SIG-M5 treated with dmso at 0.1 percent for 504 hours (cell line): ENCODE measurements around the gene PISD.

Experiments
- DNase-seq: peaks from one replicate; lab custom pipeline; 2025; ENCODE audit not compliant: unreplicated experiment; lab: John Stamatoyannopoulos, UW

The PISD gene

GRCh38 chr22:31652911-31653684 lies 8.9 kb downstream of the PISD start:
- DNase-seq, result no peak

DNA sequence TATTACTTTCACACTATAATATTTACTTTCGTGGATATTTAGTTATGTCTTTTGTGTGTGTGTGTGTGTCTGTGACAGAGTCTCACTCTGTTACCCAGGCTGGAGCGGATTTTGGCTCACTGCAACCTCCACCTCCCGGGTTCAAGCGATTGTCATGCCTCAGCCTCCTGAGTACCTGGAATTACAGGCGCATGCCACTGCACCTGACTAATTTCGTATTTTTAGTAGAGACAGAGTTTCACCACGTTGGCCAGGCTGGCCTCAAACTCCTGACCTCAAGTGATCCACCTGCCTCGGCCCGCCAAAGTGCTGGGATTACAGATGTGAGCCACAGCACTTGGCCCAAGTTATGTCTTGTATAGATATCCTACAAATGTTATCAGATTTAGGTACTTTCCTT lies 9.9 kb downstream of the PISD start:
- DNase-seq, result no peak

DNA sequence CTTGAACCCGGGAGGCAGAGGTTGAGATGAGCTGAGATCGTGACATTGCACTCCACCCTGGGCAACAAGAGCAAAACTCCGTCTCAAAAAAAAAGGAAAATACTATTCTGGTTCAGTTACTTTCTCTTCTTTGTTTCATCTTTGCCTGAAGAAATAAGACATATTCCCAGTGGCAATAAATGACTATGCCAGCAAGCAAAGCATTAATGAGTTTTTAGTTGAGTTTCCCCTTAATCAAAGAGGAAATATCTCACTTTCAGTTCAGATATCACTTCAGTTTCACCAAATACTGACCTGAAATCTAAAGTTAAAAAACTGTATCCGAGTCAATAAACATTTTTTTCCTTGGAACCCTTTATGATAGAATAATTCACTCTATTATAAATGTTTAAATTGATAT lies 10.4 kb downstream of the PISD start:
- DNase-seq, result no peak

GRCh38 chr22:31650391-31650790 lies 11.6 kb downstream of the PISD start:
- DNase-seq, result no peak

DNA sequence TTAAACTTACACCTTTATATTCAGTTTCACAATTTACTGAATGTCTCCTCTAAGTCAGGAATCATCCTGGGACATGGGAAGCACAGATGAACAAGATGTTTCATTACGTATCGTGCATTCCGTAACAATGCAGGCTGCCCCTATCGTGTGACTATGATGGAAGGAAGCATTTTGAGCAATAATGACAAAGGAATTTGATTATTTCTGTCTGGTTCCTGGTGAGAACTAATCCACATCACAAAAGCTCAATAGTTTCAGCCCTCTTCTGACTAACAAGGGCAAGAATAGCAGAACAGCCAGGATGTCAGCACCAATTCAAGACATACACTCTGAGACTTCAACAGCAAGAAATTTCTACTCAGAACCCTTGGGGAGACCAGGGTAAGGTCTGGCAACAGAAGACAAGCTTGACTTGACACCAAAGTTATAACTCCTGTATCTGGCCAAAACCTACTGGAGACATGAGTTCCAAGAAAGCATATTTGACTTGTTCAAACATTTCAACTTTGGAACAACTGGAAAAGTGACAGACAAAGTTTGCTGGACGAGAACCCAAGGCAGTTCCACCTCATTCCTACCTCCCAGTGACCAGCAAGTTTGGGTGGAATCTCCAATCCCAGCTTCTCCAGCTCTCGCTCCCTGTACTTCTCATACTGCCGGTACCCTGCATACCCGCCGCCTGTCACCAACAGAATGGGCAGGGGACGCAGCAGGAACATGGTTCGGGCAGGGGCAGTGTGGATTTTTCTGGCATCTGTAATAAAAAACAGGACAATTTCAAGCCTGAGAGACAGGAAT lies 14.3 kb downstream of the PISD start:
- no peak for DNase-seq

GRCh38 chr22:31647066-31647465 lies 14.9 kb downstream of the PISD start:
- no peak for DNase-seq

DNA sequence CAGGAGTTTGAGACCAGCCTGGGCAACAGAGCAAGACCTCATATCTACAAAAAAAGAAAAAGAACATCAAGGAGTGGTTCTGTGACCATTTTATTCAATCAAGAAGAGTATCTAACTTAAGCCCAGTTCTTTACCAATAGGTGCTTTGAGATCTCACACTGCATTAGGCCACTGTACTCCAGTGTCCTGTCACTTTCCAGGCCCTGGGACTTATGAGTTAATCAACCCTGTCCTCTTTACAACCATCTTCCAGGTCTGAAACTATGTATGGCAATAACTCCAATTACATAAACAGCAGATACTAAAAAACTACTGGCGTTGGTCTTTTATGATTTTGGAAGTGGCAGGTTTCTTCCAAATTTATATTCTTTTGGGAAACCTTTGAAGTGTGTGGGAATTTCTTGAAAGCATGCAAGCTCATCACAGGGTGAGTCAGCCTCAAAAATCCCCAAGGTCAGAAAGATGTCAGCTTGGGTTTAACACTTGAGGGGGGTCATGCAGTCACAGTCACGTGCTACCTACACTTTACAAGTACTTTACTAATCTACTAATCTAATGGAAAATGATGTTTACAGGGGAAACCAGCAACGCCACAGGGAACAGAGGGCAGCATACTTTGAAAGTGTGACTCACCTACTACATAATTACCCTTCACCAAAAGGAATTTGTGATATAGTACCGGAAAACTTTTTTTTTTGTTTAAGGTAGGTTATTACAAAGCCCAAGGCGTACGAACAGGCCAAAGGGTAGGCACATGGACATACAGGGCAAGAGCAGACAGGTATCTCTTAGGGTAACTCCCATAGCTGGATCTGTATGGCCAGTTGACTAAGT lies 15.6 kb downstream of the PISD start:
- peak; percentile 12 for DNase-seq

- DNase-seq, result no peak
Observed at GRCh38 chr22:31639436-31640039, 22.5 kb downstream of the PISD start.

- peak; percentile 93 for DNase-seq
Observed at GRCh38 chr22:31637891-31638618, 24.0 kb downstream of the PISD start.

- DNase-seq, result peak; percentile 68
Observed at GRCh38 chr22:31637447-31637890, 24.5 kb downstream of the PISD start.

DNA sequence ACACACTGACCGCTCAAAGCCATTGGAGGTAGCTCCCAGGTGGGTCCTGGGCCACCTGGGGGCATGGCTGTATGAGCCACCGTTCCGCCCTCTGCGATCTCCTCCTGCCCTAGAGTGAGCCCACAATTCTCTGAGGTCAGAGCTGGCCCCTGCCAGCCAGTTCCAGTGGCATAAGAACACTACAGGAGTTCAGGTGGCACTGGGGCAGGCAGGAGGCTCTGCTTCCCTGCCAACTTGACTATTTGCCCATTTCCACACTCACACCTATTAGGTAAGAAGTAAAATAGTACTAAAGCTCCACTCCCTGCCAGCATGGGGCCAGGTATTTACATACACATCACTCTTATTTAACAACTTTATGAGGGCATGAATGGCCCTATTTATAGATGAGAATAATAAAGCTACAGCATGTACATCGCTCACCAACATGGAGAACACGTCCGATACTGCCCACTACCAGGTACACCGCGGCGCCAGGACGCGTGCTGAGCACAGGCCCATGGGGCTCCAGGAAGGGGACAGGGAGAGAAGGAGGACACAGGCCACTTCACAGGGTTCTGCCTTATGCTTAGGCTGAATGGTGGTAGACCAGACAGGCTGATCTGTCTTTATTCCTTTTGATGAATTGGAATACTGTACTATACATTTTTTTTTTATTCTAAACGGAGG lies 26.2 kb downstream of the PISD start:
- DNase-seq, result no peak

DNA sequence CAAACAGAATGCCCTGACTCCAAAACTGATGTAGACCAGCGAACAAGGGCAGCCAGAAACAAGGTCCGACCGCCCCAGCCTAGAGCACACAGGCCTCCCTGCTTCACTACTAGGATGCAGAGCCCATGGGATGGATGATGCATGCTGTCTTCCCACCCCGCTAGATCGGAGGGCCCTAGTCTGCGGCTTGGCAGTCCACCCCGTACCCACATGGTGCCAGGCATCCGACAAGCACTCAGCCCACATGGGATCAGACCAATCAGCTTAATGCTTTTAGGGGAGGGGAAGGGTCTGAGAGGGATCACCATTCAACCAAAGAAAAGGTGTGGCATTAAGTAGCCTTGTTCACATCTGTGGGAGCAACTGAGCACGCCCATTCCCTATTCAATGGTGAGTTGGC lies 30.6 kb downstream of the PISD start:
- DNase-seq, result no peak

DNA sequence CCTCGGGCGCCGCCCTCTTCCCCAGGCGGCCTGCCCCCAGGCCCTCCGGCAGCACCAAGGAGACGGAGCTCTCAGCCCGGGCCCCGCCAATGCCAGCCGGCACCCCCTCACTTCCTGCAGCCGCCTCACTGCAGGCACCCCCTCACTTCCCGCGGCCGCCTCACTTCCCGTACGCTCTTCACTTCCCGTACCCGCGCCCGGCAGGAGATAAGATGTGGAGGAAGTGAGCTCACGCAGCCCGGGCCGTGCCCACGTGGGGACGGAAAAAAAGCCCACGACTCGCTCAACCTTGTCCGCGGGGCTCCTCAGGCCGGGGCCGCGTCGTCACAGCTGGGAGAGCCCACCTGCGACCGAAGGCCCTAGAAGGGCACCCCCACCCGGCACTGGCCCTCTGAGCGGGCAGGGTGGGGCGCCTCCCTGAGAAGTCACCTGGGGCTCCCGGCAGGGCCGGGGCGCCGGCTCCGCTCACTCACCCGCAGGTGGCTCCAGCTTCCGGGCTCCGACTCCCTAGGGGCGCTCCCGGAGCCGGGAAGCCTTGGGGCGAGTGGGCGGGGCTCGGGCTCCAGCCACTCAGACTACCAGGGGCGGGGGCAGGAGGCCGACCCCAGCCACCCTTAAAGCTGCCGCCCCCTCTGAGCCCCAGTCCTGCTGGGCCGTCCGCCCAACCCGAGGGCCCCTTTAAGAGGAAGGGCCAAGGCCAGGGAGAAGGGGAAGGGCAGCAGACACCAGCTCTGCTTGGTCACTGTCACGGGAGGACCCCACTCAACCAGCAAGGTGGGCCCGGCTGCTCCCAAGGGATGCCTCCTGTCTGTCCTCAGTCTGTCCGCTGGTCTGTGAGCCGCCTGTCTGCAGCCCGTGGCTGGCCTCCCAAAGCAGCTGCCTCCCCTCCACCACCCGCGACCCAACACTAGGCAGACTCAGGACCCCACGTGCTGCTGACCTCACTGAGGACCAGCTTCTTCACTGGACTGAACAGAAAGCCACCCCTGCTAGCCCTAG lies 31.4 kb downstream of the PISD start:
- DNase-seq, result peak; percentile 81

- DNase-seq, result no peak
Observed at GRCh38 chr22:31629741-31630184, 32.3 kb downstream of the PISD start.

DNA sequence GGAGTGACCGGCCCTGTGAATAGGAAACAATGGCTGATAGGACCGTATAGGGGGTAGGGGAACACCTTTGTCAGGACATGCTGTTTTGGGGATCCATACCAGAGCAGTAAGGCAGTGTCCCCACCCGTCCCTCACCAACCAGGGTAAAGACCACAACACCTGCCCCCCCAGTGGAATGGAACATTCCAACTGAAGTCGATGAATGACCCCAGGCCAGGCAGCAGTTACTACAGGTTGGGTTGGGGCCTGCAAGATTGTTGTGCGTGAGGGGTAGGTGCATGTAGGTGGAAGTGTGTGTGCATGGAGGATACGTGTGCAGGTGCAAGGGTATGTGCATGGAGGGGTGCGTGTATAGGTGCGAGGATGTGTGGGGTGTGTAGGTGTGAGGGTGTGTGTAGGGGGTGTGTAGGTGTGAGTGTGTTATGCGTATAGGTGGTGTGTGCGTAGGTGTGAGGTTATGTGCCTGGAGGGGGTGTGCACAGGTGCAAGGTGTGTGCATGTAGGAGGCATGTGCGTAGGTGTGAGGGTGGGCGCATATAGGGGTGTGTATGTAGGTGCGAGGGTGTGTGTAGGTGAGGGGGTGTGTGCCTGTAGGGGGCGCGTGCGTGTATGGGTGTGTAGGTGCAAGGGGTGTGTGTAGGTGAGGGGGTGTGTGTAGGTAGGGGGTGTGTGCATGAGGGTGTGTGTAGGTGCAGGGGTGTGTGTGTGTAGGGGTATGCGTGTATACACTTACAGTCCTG lies 32.9 kb downstream of the PISD start:
- DNase-seq, result no peak

- no peak for DNase-seq
Observed at GRCh38 chr22:31628362-31628761, 33.7 kb downstream of the PISD start.

DNA sequence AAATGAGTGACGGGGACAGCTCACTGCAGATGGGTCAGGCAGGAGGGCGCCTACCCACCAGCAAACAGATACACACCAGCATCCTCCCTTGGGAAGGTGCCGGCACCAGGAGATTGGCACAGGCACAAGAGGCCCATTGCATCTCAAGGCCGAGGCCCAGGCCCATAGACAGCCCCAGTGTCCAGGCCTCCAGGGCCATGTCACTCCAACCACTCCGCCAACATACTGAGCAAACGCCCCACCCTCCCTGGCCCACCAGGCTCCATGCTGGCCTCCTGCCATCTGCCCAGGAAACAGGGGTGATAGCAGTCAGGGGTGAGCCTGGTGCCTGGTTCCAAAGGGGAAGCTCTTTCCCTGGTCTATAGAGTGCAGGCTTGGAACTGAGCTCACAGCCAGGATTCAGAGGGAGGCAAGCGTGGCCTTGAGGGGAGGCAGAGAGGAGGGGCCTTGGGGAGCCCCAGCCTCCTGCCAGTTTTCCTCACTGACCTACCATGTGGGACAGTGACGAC lies 34.7 kb downstream of the PISD start:
- DNase-seq, result no peak
